HepG2 (cell line): Measurements from ENCODE around the gene SRSF6. TPM values are rescaled to one million over a fixed set of nuclear protein-coding genes. Genes with fewer than 3 reads are reported as not detected.
A peak's percentile ranks its signal among the peaks of the same experiment; 100 is the strongest.

Experiments
- ATAD3A ChIP-seq: sonication (generic); formaldehyde crosslinking; IDR thresholded peaks from 2 replicates; pipeline ENCODE4 v1.4.0; 2020; ENCODE audit warnings: missing genetic modification reagents
- FOXO1 ChIP-seq: sonication (generic); formaldehyde crosslinking; IDR thresholded peaks from 2 replicates; pipeline ENCODE4 v1.4.0; 2020; ENCODE audit warnings: missing genetic modification reagents
- IKZF5 ChIP-seq: IDR thresholded peaks from 2 replicates; pipeline ENCODE4 v1.6.1; 2018; ENCODE audit warnings: missing genetic modification reagents, mild to moderate bottlenecking, missing compliant biosample characterization
- LCORL ChIP-seq, 2 experiments: fragments of 450-650 bp in 1 of 2; sonication (generic) in 1 of 2; formaldehyde crosslinking in 1 of 2; IDR thresholded peaks; 2 replicates each; pipeline versions ENCODE4 v1.5.0 to v1.6.1; 2017 to 2020; ENCODE audit warnings: antibody characterized with exemption in 1 of 2, missing genetic modification reagents in 1 of 2
- MEIS2 ChIP-seq: sonication (generic); formaldehyde crosslinking; IDR thresholded peaks from 2 replicates; pipeline ENCODE4 v1.9.0; 2021; ENCODE audit warnings: mild to moderate bottlenecking, missing genetic modification reagents
- ONECUT2 ChIP-seq: sonication (generic); formaldehyde crosslinking; IDR thresholded peaks from 2 replicates; pipeline ENCODE4 v1.4.0; 2020; ENCODE audit warnings: missing genetic modification reagents
- RFXANK ChIP-seq: IDR thresholded peaks from 2 replicates; pipeline ENCODE4 v1.6.1; 2016
- SAFB2 ChIP-seq: sonication (generic); formaldehyde crosslinking; IDR thresholded peaks from 2 replicates; pipeline ENCODE4 v1.5.1; 2020; ENCODE audit warnings: missing genetic modification reagents, low read depth, mild to moderate bottlenecking, borderline replicate concordance
- SIX4 ChIP-seq: sonication (generic); formaldehyde crosslinking; IDR thresholded peaks from 2 replicates; pipeline ENCODE4 v1.4.0; 2020; ENCODE audit warnings: missing genetic modification reagents
- SMC3 ChIP-seq: IDR thresholded peaks from 2 replicates; pipeline ENCODE4 v1.6.1; 2011; ENCODE audit warnings: low read length, improper control_type of control experiment
- SOX6 ChIP-seq, 2 experiments: fragments of 450-650 bp in 1 of 2; sonication (generic) in 1 of 2; formaldehyde crosslinking in 1 of 2; IDR thresholded peaks; 2 replicates each; pipeline versions ENCODE4 v1.4.0 to v1.6.1; 2017 to 2020; ENCODE audit warnings: antibody characterized with exemption in 1 of 2, mild to moderate bottlenecking in 1 of 2, missing genetic modification reagents in 1 of 2
- TBP ChIP-seq: sonication (generic); formaldehyde crosslinking; IDR thresholded peaks from 2 replicates; pipeline ENCODE4 v1.5.0; 2020; ENCODE audit warnings: missing genetic modification reagents
- TFDP2 ChIP-seq: sonication (generic); formaldehyde crosslinking; IDR thresholded peaks from 2 replicates; pipeline ENCODE4 v1.4.0; 2020; ENCODE audit warnings: missing genetic modification reagents
- THYN1 ChIP-seq: sonication (generic); formaldehyde crosslinking; IDR thresholded peaks from 2 replicates; pipeline ENCODE4 v1.8.1; 2023; ENCODE audit warnings: low read depth, mild to moderate bottlenecking, moderate library complexity, missing genetic modification reagents, borderline replicate concordance
- ZBTB25 ChIP-seq: IDR thresholded peaks from 2 replicates; pipeline ENCODE4 v1.6.1; 2018; ENCODE audit warnings: missing genetic modification reagents
- ZFP36 ChIP-seq: fragments of 150-350 bp; IDR thresholded peaks from 2 replicates; pipeline ENCODE4 v1.6.1; 2018; ENCODE audit warnings: borderline replicate concordance, low read length, low read depth; ENCODE audit not compliant: partially characterized antibody
- ZNF138 ChIP-seq: sonication (generic); formaldehyde crosslinking; IDR thresholded peaks from 2 replicates; pipeline ENCODE4 v1.5.0; 2020; ENCODE audit warnings: mild to moderate bottlenecking, low read depth, missing genetic modification reagents
- ZNF24 ChIP-seq: fragments of 450-650 bp; IDR thresholded peaks from 2 replicates; pipeline ENCODE4 v1.6.1; 2017; ENCODE audit warnings: antibody characterized with exemption, mild to moderate bottlenecking
- ZNF274 ChIP-seq: sonication (generic); formaldehyde crosslinking; IDR thresholded peaks from 2 replicates; pipeline ENCODE4 v1.5.1; 2020; ENCODE audit warnings: mild to moderate bottlenecking, missing genetic modification reagents
- ZNF547 ChIP-seq: sonication (generic); formaldehyde crosslinking; IDR thresholded peaks from 2 replicates; pipeline ENCODE4 v1.5.1; 2020; ENCODE audit warnings: mild to moderate bottlenecking, missing genetic modification reagents
- ZNF567 ChIP-seq: sonication (generic); formaldehyde crosslinking; IDR thresholded peaks from 2 replicates; pipeline ENCODE4 v1.8.1; 2023; ENCODE audit warnings: mild to moderate bottlenecking, missing genetic modification reagents, borderline replicate concordance
- ZNF678 ChIP-seq: sonication (generic); formaldehyde crosslinking; IDR thresholded peaks from 2 replicates; pipeline ENCODE4 v1.4.0; 2020; ENCODE audit warnings: mild to moderate bottlenecking, missing genetic modification reagents
- polyA plus RNA-seq, 8 experiments: library from polyadenylated mRNA; depleted of rRNA in 3 of 8; stranded (reverse) in 7 of 8; unstranded in 1 of 8; fragments of >200 nt; fragmentation: Illumina TruSeq in 4 of 8; extraction: Trizol in 4 of 8; gene quantifications; 2 replicates each; pipeline versions ENCODE4 v1.2.1 to v1.2.3, GENCODE V29; 2011 to 2016; ENCODE audit warnings: low read depth in 4 of 8, missing spikeins in 1 of 8, mixed read lengths in 1 of 8; ENCODE audit not compliant: insufficient read depth in 1 of 8
- total RNA-seq, 5 experiments: library from RNA; depleted of rRNA; stranded (reverse); fragments of >200 nt; fragmentation: Illumina TruSeq; extraction: Trizol; gene quantifications; 2 replicates each; pipeline ENCODE4 v1.2.3, GENCODE V29; 2016; ENCODE audit warnings: low read depth in 1 of 5
- TF ChIP-seq, protein P1 (sequence below): IDR thresholded peaks from 2 replicates; pipeline ENCODE4 v1.6.1; 2012; ENCODE audit warnings: inconsistent platforms
- TF ChIP-seq, protein P2 (sequence below): sonication (generic); formaldehyde crosslinking; IDR thresholded peaks from 2 replicates; pipeline ENCODE4 v1.5.0; 2020; ENCODE audit warnings: mild to moderate bottlenecking, missing genetic modification reagents, moderate library complexity

Gene SRSF6
- total and polyA plus RNA-seq, 2 of the 13 experiments (the other 11 are each of a cell fraction or from before 2014, with no cell fraction given), result 156 to 194 TPM

DNA sequence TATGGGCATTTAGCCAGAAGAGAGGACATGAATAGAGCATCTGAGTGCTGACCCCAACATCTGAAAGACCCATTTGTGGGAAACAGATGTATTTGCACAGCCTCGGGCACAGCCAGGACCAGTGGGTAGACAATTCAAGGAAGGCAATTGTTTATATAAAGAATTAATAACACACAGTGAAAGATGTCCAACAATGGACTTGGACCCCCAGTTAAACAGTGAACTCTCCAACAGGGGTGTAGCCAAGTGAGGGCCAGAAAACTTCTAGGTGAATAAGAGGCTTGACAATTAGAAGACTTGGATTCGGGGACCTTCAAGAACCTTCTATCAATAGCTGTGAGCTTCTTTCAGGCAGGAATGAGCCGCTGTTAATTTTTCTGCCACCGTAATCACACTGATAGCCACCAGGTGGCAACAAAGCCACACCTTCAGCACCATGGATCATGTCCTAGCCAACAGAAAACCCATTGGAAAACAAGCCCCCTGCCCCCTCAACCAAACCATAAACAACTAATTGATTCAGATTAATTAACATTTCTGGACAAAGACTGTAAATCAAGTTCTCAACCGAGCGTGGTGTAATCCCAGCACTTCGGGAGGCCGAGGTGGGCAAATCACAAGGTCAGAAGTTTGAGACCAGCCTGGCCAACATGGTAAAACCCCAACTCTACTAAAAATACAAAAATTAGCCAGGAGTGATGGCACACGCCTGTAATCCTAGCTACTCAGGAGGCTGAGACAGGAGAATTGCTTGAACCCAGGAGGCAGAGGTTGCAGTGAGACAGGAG is 8.8 kb upstream of the SRSF6 start (continued):
- TF ChIP-seq, protein P1, sequence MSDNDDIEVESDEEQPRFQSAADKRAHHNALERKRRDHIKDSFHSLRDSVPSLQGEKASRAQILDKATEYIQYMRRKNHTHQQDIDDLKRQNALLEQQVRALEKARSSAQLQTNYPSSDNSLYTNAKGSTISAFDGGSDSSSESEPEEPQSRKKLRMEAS, result no peak; the same call in 1 of the 2 replicates
- TF ChIP-seq IKZF5 (peak; percentile 51; the same call in 1 of the 2 replicates), ONECUT2 (CRISPR knock-in tag) (no peak), SMC3 (peak; percentile 94), ZNF274 (CRISPR knock-in tag) (peak; percentile 46; the same call in 1 of the 2 replicates), ZNF138 (CRISPR knock-in tag) (0 out of 2 replicates have a peak, but pooled peaks have one; percentile 39), ZNF24 (0 out of 2 replicates have a peak, but pooled peaks have one; percentile 33), TBP (0 out of 2 replicates have a peak, but pooled peaks have one; percentile 22), TFDP2 (CRISPR knock-in tag) (0 out of 2 replicates have a peak, but pooled peaks have one; percentile 31), MEIS2 (CRISPR knock-in tag) (peak; percentile 46; the same call in 1 of the 2 replicates), LCORL (IDR thresholded peaks at IDR 0.05) (no peak), LCORL (CRISPR knock-in tag; IDR thresholded peaks at IDR 0.05) (peak; percentile 65; the same call in 1 of the 2 replicates), SIX4 (CRISPR knock-in tag) (no peak), SOX6 (IDR thresholded peaks at IDR 0.05) (no peak), SOX6 (CRISPR knock-in tag; IDR thresholded peaks at IDR 0.05) (0 out of 2 replicates have a peak, but pooled peaks have one; percentile 36), ATAD3A (CRISPR knock-in tag) (no peak), ZFP36 (no peak), THYN1 (CRISPR knock-in tag) (no peak), RFXANK (CRISPR knock-in tag) (0 out of 2 replicates have a peak, but pooled peaks have one; percentile 49), ZBTB25 (peak; percentile 77), ZNF547 (0 out of 2 replicates have a peak, but pooled peaks have one; percentile 34), ZNF567 (CRISPR knock-in tag) (no peak), FOXO1 (CRISPR knock-in tag) (peak; percentile 41; the same call in 1 of the 2 replicates), ZNF678 (no peak), SAFB2 (no peak)
- TF ChIP-seq, protein P2, sequence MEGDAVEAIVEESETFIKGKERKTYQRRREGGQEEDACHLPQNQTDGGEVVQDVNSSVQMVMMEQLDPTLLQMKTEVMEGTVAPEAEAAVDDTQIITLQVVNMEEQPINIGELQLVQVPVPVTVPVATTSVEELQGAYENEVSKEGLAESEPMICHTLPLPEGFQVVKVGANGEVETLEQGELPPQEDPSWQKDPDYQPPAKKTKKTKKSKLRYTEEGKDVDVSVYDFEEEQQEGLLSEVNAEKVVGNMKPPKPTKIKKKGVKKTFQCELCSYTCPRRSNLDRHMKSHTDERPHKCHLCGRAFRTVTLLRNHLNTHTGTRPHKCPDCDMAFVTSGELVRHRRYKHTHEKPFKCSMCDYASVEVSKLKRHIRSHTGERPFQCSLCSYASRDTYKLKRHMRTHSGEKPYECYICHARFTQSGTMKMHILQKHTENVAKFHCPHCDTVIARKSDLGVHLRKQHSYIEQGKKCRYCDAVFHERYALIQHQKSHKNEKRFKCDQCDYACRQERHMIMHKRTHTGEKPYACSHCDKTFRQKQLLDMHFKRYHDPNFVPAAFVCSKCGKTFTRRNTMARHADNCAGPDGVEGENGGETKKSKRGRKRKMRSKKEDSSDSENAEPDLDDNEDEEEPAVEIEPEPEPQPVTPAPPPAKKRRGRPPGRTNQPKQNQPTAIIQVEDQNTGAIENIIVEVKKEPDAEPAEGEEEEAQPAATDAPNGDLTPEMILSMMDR (CRISPR knock-in tag), result peak; percentile 96
